Mucosa of descending colon (tissue), 3 donors: Measurements from ENCODE around the gene EPHA6. TPM values are rescaled to one million over a fixed set of nuclear protein-coding genes. Genes with fewer than 3 reads are reported as not detected.

ENCODE experiments used
- ATAC-seq: fragments of 200-7000 bp; cut with Tn5 transposase; one replicate; pipeline ENCODE4 v1.9.1; 2020; ENCODE audit warnings: mild to moderate bottlenecking, moderate library complexity
- DNase-seq, 3 donors: peaks; one replicate each; pipeline ENCODE4 v3.0.0-alpha.2; 2020
- H3K36me3 ChIP-seq: fragments of 200-600 bp; one replicate; pipeline ENCODE4 v1.8.0; 2021; ENCODE audit warnings: low read depth, mild to moderate bottlenecking
- H3K4me1 ChIP-seq: fragments of 200-600 bp; one replicate; pipeline ENCODE4 v1.8.0; 2021; ENCODE audit warnings: low read depth, mild to moderate bottlenecking
- H3K4me3 ChIP-seq: fragments of 200-600 bp; one replicate; pipeline ENCODE4 v1.8.0; 2021; ENCODE audit warnings: mild to moderate bottlenecking
- H3K9me3 ChIP-seq: fragments of 200-600 bp; one replicate; pipeline ENCODE4 v1.8.0; 2021; ENCODE audit warnings: mild to moderate bottlenecking
- CTCF ChIP-seq: fragments of 200-600 bp; IDR thresholded peaks from one replicate; pipeline ENCODE4 v1.8.0; 2022; ENCODE audit warnings: antibody characterized with exemption, mild to moderate bottlenecking
- intact Hi-C, 2 donors: fragments of 100-400 bp; cut with DNase I in 1 of 2; cut with micrococcal nuclease in 1 of 2; formaldehyde crosslinking; loops; one replicate each; pipeline versions ENCODE4 v1.11.0 to v1.11.1; 2022; cut with DNase I, micrococcal nuclease
- total RNA-seq, 3 donors: library from RNA; stranded (reverse); fragmentation: NEBNext Ultra II Directional in 2 of 3; extraction: Animal tissue kit (Norgen Biotek cat#: 25700) in 2 of 3; gene quantifications; one replicate each; pipeline versions ENCODE4 v1.2.1 to v1.2.4, GENCODE V29; 2021 to 2023
- donor health status: DM: no; HTN: no; CAD: no; lungs with moderate emphysema.
- donor health status: DM: no; HTN: no; CAD: no.
- donor health status: DM: no; HTN: yes; CAD: no.

Gene EPHA6
- total RNA-seq, 3 donors from 2014 or later = 0.55 to 24.8 (median 1.5) TPM

- ATAC-seq = no peak
- intact Hi-C loops = no loop called here
Observed at GRCh38 chr3:96959901-96960641, 145.7 kb downstream of the EPHA6 start.

GRCh38 chr3:96960661-96961330 is 146.4 kb downstream of the EPHA6 start:
- DNase-seq (no peak), ATAC-seq (no peak)
- H3K36me3 ChIP-seq = no peaks in the 10 kb centered on the region
- H3K4me1 ChIP-seq = no peaks in the 10 kb centered on the region
- no peaks in the 10 kb centered on the region for H3K9me3 ChIP-seq
- TF ChIP-seq CTCF = no peak
- intact Hi-C loops = no loop called here
- H3K4me3 ChIP-seq = no peak overlapping the region

More at GRCh38 chr3:96959901-96960641, 145.7 kb downstream of the EPHA6 start:
- Histone ChIP-seq H3K9me3 (no peaks in the 10 kb centered on the region), H3K36me3 (no peaks in the 10 kb centered on the region), H3K4me1 (no peaks in the 10 kb centered on the region), H3K4me3 (no peak overlapping the region)
- no peak for TF ChIP-seq CTCF
- DNase-seq = no peak

GRCh38 chr3:96961576-96961975 is 147.2 kb downstream of the EPHA6 start:
- ATAC-seq = no peak
- no peaks in the 10 kb centered on the region for H3K4me1 ChIP-seq
- intact Hi-C loops = no loop called here
- no peaks in the 10 kb centered on the region for H3K9me3 ChIP-seq
- H3K4me3 ChIP-seq = no peak overlapping the region
- no peak for TF ChIP-seq CTCF
- DNase-seq = no peak
- H3K36me3 ChIP-seq = no peaks in the 10 kb centered on the region

- no peaks in the 10 kb centered on the region for H3K4me1 ChIP-seq
- intact Hi-C loops = no loop called here
Observed at GRCh38 chr3:96966181-96966929, 152.0 kb downstream of the EPHA6 start.

GRCh38 chr3:96970211-96970610 is 155.8 kb downstream of the EPHA6 start:
- TF ChIP-seq CTCF = no peak
- Histone ChIP-seq H3K9me3 (no peaks in the 10 kb centered on the region), H3K4me1 (no peaks in the 10 kb centered on the region), H3K36me3 (no peaks in the 10 kb centered on the region), H3K4me3 (no peak overlapping the region)
- no peak for ATAC-seq
- DNase-seq = no peak
- intact Hi-C loops = no loop called here

More at GRCh38 chr3:96966181-96966929, 152.0 kb downstream of the EPHA6 start:
- DNase-seq (no peak), ATAC-seq (no peak)
- Histone ChIP-seq H3K36me3 (no peaks in the 10 kb centered on the region), H3K9me3 (no peaks in the 10 kb centered on the region), H3K4me3 (no peak overlapping the region)
- no peak for TF ChIP-seq CTCF
